Measurements from ENCODE around the gene PIP4K2A.

DNA sequence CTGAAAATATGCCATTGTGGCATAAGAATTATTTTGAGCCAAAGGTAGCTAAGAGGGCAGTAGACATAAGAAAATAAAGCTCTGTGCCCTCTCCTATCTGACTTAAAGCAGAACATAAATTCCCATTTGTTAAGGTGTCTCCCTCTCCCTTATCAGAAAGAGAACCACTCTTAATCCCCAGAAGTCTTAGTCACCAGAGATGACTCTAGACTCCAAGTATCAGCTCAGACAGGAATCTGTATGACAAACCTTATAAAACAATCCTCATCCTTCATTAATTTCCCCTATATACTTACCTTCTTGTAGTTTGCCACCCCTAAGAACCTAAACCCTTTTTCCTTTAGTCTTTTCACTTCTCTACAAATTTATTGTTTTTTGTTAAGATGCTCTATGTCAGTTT lies 21.8 kb upstream of the PIP4K2A start:
- TF ChIP-seq POLR2A (IDR thresholded peaks at IDR 0.05) (no peak), CTCF (IDR thresholded peaks at IDR 0.05) (no peak)
